Cerebellar nuclear complex (tissue), 1 donor: ENCODE measurements around the gene XXYLT1.
"Not testable (repeated sequence)": the region's sequence is repeated elsewhere in the genome, so short reads cannot be mapped to it uniquely, and the experiment has no call there.

Experiments used
- DNase-seq, 2 experiments: peaks; one replicate each; lab custom pipeline; 2025; lab: John Stamatoyannopoulos, UW

Gene XXYLT1

GRCh38 chr3:195063581-195064193 lies 207.3 kb downstream of the XXYLT1 start:
- DNase-seq: no peak

DNA sequence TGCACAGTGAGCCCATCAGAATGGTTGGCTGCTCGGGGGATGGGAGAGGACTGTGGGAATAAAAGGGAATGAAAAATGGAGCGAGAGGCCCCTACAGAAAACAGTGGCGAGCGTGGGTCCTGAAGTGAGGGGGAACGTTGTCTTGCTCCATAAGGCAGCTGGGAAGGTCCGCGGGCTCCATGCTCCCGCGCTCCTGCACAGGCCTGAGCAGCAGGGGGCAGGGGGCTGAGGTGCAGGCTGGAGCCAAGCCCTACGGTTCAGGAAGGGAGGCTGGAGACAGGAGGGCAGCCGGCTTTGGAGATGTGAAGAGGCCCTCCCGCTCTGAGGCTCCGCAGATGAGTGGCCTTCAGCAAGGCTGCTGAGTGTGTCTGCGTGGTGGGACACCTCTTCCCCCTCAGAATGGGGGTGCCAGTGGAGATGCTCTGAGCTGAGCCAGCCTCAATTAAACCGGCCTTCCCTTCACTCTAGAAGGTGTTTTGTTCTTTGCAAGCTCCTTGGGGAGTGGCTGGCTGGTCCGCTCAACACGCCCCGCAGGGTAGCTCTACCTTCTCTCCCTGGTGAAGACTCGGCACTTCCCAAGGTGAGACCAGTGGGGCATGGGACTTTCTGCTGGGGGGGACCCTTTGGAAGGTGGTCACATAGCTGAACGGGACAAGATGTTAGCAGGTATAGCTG lies 208.0 kb downstream of the XXYLT1 start:
- DNase-seq: no peak

GRCh38 chr3:195061756-195062655 lies 209.0 kb downstream of the XXYLT1 start:
- no peak for DNase-seq

DNA sequence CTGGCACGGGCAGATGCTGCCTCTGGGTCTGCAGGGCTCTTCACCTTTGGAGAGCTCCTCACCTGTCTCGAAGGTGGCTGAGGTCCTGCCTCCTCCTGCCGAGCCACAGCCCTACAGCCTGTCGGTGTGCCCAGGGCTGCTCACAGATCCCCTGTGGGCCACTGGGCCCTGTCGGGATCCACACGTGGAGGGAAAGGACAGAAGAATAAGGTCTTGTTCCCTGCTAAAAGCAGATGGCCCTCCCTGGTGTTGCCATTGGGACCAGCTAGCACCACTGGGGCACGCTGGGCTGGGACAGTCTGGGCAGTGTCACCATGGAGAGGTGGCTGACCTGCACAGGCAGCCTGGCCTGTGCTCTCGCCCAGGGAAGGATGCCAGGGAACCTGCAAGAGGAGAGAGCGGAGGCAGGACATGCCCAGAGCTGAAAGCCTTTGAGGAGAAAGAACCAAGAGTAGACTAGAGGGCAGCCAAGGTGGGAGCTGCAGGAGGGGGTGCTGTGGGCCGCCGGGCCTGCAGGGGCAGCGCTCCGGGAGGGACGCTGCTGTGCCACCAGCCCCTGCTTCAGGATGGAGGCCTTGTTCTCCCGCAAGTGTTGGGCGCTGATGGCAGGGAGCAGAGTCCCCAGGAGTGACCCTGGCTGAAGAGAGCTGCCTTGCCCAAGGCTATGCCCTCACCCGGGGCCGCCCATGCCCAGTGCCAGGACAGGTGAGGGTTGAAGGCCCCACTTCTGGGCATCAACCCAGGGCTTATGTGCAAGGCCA lies 210.2 kb downstream of the XXYLT1 start:
- no peak for DNase-seq

- no peak for DNase-seq
Observed at GRCh38 chr3:195060217-195060481, 210.8 kb downstream of the XXYLT1 start.

GRCh38 chr3:195059471-195060216 lies 211.3 kb downstream of the XXYLT1 start:
- DNase-seq: no peak

- DNase-seq: no peak
Observed at GRCh38 chr3:195059006-195059350, 212.0 kb downstream of the XXYLT1 start.

GRCh38 chr3:195058336-195059005 lies 212.5 kb downstream of the XXYLT1 start:
- no peak for DNase-seq

- no peak for DNase-seq
Observed at GRCh38 chr3:195057716-195058115, 213.2 kb downstream of the XXYLT1 start.

GRCh38 chr3:195056506-195056905 lies 214.5 kb downstream of the XXYLT1 start:
- no peak for DNase-seq

GRCh38 chr3:195054311-195054710 lies 216.6 kb downstream of the XXYLT1 start:
- DNase-seq: no peak

GRCh38 chr3:195052939-195053338 lies 218.0 kb downstream of the XXYLT1 start:
- no peak for DNase-seq

- DNase-seq: not testable (repeated sequence)
Observed at GRCh38 chr3:195050296-195050695, 220.7 kb downstream of the XXYLT1 start.

- no peak for DNase-seq
Observed at GRCh38 chr3:195048059-195048905, 222.7 kb downstream of the XXYLT1 start.

DNA sequence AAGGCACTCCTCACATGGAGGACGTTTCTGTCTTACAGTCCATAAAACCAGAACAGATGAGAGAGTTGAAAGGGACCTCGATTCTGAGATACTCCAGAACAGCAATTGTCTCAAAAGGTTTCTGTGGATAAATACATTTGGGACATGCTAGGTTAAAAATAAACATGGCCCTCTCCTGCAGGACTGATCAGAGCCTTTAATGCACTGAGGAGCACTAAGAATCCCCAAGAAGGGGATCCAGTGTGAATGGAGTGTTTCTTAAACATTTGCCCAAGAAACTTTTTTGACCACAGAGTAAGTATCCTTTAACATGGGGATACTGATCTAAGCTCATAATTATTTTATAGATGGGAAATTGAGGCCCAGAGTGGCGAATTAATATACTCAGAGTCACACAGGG lies 223.4 kb downstream of the XXYLT1 start:
- no peak for DNase-seq

GRCh38 chr3:195046441-195046840 lies 224.5 kb downstream of the XXYLT1 start:
- no peak for DNase-seq

GRCh38 chr3:195045481-195046210 lies 225.3 kb downstream of the XXYLT1 start:
- no peak for DNase-seq

DNA sequence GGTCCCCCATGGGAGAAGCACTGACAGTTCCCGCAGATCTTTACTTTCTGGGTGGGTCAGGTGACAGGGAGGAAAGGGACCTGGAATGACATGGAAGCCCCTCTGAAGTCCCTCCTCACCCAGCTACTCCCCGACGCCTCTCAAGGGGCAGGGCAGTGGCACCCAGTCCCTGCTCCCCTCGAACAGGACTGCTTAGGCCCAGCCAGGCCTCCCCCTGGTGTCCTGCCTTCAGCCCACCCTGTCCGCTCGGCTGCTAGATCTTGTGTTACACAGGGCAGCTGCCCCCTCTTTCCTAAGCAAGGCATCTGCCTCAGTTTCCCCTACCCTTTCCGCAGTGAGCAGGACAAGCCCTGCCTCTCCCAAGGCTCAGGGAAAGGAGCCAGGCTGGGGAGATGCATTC lies 226.5 kb downstream of the XXYLT1 start:
- no peak for DNase-seq

- DNase-seq: no peak
Observed at GRCh38 chr3:195043607-195044339, 227.2 kb downstream of the XXYLT1 start.
